HG02885 (cell line): ENCODE data around the gene DLG1.

Experiments used
- ATAC-seq: cut with Tn5 transposase; IDR thresholded peaks from one replicate; pipeline ENCODE4 v1.9.1; 2021; ENCODE audit warnings: mild to moderate bottlenecking; ENCODE audit not compliant: unreplicated experiment, poor library complexity

DLG1 gene

GRCh38 chr3:197256104-197256503, 42.3 kb downstream of the DLG1 start:
- ATAC-seq = no peak

DNA sequence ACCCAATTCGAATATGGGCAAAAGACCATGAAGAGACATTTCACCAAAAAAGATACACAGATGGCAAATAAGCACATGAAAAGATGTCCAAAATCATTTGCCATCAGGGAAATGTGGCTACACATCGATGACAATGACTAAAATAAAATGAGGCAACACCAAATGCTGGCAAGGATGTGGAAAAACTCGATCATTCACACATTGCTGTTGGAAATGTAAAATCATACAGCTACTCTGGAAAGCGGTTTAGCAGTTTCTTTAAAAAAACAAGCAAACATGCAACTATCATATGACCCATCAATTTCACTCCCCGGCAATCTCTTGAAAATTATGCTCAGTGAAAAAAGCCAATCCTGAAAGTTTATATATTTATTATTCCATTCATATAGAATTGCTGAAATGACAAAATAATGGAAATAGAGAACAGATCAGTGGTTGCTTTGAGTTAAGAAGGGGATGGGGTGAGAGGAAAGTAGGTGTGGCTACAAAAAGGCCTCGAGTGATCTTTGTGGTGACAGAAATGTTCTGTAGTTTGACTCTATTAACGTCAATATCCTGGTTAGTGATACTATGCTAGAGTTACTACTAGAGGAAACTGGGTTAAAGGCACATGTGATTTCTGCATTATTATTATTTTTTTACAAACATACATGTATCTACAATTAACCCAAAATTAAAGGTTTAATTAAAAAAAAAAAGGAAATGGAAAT, 45.0 kb downstream of the DLG1 start:
- ATAC-seq = no peak

DNA sequence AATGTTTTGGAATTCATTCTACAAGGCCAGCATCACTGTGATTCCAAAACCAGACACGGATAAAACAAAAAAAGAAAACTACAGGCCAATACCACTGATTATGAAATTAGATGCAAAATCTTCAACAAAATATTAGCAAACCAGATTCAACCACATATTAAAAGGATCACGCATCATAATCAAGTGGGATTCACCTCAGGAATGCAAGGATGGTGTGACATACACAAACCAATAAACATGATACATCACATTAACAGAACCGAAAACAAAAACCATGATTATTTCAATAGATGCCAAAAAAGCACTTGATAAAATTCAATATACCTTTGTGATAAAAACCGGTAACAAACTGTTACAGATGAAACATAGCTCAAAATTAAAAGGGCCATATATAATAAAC, 48.9 kb downstream of the DLG1 start:
- ATAC-seq = no peak

DNA sequence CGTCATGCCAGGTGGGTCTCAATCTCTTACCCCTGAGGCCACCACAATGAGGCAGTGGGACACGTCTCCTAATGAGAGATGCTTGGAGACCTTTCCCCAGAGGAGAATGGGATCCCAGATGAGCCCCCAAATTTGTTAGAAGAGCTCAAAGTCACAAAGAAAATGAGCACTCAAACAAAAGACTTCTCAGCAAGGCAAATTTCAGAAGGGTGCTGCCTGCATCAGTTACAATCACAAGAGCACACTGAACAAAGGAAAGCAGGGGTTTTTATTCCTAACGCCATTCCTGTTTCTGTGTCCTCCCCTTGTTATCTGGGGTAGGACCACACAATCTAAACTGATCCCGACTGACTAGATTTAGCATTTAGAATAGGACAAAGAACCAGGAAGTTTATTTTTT, 50.1 kb downstream of the DLG1 start:
- no peak for ATAC-seq

DNA sequence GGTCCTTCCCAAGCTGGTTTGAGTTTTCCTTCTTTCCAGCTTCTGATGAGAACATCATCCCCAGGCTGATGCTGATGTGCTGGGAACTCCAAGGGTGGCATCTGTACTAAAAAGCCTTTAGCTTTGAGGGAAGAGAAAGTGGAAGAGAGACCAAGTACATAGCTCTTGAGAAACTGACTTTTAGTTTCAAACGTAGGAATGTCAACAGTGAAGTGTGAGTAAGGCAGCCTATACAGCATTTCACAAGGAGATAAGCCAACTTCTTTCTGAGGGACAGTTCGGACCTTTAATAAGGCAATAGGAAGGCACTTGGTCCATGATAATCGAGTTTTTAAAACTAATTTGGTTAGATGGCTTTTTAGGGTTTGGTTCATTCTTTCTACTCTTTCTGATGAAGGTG, 53.7 kb downstream of the DLG1 start:
- ATAC-seq = no peak

GRCh38 chr3:197242784-197243432, 55.5 kb downstream of the DLG1 start:
- no peak for ATAC-seq

GRCh38 chr3:197241173-197241572, 57.2 kb downstream of the DLG1 start:
- ATAC-seq = no peak

- ATAC-seq = no peak
Measured at GRCh38 chr3:197239857-197240256, 58.6 kb downstream of the DLG1 start.

GRCh38 chr3:197238842-197239241, 59.6 kb downstream of the DLG1 start:
- no peak for ATAC-seq

DNA sequence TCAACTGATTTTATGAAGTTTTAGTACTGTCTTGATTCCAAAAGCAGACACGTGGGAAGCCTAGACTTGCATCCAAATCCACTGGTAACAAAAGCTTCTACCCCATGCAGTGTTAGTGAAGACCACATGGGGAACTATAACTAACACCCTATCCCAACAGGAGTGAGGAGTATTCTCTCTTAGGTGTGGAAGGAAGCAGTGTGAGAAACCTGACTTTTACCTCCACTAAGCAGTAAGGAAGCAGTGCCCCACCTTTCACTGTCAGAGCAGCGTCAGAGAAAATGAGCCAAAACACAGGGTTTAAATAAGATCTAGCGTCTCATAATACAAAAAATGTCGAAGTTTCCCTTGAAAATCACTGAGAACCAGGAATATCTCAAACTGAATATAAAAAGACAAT, 60.5 kb downstream of the DLG1 start:
- ATAC-seq = no peak

DNA sequence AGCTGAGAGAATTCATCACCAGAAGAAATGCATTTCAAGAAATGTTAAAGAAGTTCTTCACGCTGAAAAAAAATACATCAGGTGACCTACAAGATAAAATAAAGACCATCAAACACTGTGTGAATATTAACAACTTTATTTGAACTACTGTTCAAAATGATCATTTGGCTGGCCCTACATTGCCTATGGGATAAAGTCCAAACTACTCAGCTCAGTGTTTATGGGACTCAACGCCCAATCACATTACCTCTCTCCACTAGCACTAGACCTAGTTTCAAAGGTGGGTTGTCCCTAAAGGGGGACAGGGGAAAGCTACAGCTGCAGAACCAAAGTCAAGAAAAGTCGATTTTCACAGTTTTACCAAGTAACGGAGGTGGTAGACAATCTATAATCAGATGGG, 62.0 kb downstream of the DLG1 start:
- no peak for ATAC-seq

DNA sequence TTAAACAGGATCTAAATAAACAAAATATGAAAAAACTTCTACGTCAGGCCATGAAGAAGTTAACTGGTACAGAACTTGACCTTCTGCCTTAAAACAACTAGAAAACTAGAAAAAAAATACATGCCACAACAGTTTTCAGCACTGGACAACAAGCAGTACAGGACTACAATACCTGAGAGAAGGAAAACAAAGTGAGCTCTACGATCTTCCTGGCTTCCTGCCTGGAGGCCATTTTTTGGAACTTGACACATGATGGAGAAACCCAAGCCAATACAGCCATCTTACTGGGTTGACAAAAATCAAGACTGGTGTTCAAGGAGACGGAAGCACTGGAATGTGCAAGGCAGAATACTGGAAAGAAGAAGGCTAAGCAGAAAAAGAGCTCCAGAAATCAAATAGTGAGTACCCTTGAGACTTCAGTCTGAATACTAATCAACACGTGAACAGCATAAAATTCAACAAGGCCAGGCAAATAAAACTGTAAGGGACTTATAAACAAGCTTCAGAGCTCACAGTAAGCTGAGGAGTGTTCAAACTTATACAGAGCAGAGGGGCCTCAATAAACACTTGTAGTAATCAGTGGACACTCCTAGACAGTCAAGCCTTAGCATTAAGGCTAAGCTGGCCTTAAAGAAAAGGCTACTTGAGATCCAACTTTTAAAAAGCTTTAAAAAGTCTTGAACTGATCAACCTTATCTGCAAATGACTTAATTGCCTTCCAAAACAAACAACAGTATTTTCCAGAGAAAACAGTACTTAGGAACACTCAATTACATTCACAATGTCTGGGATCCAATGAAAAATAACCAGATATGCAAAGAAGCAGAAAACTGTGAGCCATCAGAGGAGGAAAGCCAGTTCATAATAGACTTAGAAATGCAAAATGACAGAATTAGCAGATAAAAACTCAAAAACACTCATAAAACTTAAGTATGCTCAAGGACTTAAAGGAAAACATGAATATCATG, 63.2 kb downstream of the DLG1 start:
- ATAC-seq = no peak

DNA sequence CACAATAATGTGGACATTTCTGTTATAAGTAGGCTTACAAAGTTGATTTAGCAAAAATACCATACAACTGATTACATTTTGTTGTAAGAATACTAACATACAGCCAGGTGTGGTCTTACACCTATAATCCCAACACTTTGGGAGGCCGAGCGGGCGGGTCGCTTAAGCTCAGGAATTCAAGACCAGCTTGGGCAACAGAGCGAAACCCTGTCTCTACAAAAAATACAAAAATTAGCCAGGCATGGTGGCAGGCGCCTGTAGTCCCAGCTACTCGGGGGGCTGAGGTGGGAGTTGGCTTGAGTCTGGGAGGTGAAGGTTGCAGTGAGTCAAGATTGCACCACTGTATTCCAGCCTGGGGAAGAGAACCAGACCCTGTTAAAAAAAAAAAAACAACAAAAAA, 67.1 kb downstream of the DLG1 start:
- ATAC-seq = no peak

- no peak for ATAC-seq
Measured at GRCh38 chr3:197229836-197230235, 68.6 kb downstream of the DLG1 start.

GRCh38 chr3:197229178-197229577, 69.2 kb downstream of the DLG1 start:
- ATAC-seq = no peak

GRCh38 chr3:197227780-197228574, 70.4 kb downstream of the DLG1 start:
- no peak for ATAC-seq

GRCh38 chr3:197226179-197226578, 72.2 kb downstream of the DLG1 start:
- no peak for ATAC-seq

DNA sequence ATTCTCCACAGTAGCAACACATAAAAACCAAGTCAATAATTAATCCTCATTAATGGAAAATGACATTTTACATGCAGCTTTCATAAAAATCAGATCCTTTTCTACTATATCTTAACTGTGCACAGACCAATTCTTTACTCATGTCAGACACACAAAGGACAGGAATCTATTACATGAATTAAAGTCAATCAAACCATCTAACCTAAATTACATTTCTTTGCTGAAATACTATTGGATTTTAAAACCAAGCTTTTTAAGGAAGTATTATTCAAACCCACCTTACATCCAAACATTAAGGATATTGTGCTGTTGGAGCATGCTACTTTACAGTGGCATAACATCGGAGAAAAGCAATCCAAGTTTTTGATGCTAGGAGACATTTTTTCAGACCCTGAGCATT, 72.8 kb downstream of the DLG1 start:
- ATAC-seq = no peak

DNA sequence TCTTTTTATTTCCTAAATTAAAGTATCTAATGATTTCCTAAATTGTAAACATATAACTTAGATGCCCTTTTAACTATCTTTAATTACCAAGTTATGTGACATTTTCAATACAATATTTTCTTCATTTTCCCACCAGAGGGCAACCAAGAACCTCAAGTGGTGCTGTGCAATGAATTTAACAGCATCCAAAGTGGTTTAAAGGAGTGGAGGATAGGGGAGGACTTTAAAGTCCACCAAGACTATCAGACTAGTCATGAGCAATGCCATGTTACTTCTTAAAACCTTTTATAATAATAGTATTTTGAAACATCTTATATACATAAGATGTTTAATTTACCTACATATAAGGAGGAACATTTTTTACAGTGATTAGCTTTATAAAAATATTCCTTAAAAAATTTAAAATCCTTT, 74.4 kb downstream of the DLG1 start:
- no peak for ATAC-seq

GRCh38 chr3:197222937-197223370, 75.5 kb downstream of the DLG1 start:
- ATAC-seq = no peak
